ENCODE results near the gene EPS8L3.
"Not testable (repeated sequence)": the region's sequence is repeated elsewhere in the genome, so short reads cannot be mapped to it uniquely, and the experiment has no call there.

EPS8L3 gene

DNA sequence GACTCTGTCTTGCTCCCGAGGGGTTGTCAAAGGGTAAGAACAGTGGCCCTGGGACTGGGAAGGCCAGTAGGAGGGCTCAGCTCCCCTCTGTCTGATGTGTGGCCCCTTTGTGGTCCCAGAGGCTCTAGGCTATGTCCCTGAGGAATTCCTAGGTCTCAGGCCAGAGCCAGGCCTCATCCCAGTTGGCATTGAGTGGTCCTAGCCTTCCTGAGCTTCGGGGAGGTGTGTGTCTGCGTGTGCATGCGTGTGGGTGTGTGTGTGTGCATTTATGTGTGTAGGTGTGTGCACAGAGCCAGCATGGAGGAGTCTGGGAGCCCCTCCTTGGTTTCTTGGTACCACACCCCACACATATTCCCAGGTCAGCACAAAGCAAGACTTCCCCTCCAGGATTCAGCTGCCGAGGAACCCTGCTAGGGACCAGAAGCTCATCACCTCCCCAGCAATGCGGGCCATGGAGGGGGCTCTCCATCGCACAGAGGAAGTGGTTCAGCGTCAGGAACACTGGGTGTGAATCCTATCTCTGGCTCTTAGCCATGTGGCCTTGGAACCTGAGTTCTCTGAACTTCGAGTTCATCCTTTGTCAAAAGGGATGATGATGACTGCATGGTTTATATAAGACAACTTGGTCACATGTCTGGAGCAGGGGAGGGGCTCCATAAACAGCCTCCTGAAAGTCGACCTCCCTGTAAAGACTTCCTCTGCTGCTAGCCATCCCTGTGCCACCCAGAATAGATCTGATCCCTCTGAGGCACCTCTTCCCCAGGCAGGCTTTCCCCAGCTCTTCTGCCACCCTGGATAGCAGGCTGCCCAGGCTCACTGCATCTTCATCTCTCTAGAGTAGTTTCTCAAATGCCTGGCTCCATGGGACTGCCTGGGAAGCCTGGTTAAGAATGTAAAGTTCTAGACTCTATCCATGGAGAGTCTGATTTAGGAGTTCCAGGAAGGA is 8.3 kb upstream of the EPS8L3 start:
- H3K9me3 ChIP-seq (replicated peaks in 1 of 11), result no peaks in the 10 kb centered on the region
- H4K20me1 ChIP-seq, result no peaks in the 10 kb centered on the region
- H3K4me3 ChIP-seq, result no peak overlapping the region
- peaks cover 15 to 35% (median 26%) of the 10 kb centered on the region in 10 experiments for H3K4me1 ChIP-seq
- H3K36me3 ChIP-seq, result no peaks in the 10 kb centered on the region
- no peak for TF ChIP-seq Cebpa-rat (IDR thresholded peaks at IDR 0.05)
- H3K27ac ChIP-seq, result 0 out of 22 replicates have a peak overlapping the region, but pooled peaks of 1 of the 11 experiments have one; percentile 23
- H3K9ac ChIP-seq, result peak overlapping the region in 2 of 11 experiments; percentile 4 to 38; a peak in 2 of 22 replicates
- no peaks in the 10 kb centered on the region for H3K27me3 ChIP-seq
- H3K4me2 ChIP-seq, result peak overlapping the region; percentile 2 to 48 (median 35); a peak in 18 of 22 replicates

DNA sequence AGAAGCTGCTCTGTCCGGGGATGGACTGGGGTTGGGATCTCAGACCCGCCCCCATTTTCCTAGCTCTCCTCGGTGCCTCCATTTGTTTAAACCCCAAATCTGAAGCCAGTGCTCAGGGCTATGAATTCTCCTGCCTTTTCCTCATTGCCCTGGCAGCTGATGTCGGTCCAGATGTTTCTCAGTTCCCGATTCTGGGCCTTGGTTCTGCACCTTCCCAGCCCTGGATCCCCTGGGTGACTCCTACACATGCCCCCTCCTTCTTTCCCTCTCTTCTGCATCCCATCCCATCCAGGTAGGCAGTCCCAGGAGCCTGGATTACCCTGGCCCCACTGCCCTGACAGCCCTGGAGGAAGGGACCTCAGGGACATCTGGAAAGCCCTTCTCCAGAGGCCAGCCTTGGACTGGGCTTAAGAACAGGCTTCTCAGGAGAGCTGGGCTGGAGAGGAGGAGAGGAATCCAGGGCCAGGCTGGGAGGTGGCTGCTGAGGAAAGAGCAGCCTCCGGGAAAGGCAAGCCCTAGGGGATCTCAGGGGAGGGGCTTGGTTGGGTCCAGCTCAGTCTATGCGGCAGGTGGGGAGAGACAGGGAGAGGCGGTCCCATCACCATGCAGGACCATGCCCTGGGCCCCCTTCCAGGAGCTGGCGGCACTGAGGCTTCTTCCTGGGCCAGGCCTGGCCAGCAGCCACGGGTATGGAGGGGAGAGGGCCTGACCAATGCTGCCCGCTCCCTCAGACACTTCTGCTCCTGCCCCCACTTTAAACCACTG is 6.8 kb upstream of the EPS8L3 start:
- H3K27me3 ChIP-seq, result no peaks in the 10 kb centered on the region
- H3K27ac ChIP-seq, result no peak overlapping the region
- TF ChIP-seq Cebpa-rat (IDR thresholded peaks at IDR 0.05), result no peak
- no peak overlapping the region for H3K4me2 ChIP-seq
- H3K36me3 ChIP-seq, result no peaks in the 10 kb centered on the region
- H4K20me1 ChIP-seq, result no peaks in the 10 kb centered on the region
- H3K4me3 ChIP-seq, result no peak overlapping the region
- H3K9ac ChIP-seq, result no peak overlapping the region
- no peaks in the 10 kb centered on the region for H3K9me3 ChIP-seq (replicated peaks in 1 of 11)
- peaks cover 15 to 34% (median 23%) of the 10 kb centered on the region in 10 experiments for H3K4me1 ChIP-seq

DNA sequence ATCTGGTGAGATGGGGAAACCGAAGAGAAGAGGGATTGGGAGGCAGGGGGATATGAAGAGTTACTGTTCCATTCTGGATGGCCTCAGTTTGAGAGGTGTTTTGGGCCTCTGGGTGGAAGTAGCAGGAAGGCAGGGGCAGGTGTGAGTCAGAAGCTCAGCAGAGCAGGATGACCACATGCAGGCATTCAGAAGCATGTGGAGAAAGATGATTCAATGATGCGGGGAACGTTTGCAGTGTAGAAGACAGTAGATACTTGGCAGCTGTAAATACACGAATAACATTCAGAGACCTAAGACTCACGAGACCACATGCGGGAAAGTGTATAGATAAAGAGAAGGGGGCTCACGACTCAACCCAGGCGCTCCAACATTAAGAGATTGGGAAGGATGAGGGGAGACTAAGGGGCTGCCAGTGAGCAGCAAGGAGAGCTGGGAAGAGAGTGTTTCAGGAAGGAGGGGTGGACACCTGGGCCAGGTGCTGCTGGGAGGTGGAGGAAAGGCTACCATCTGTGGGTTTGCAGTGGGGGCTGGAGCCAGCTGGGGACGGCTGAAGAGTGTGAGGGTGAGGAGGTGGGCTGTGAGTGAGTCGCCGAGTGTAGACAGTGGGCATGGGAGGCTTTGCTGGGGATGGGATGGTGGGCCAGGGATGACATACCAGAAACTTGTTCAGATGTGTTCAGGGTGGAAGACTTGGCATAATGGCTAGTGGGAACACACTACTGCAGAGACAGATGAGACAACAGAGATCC is 5.8 kb upstream of the EPS8L3 start:
- Histone ChIP-seq H3K9me3 (replicated peaks in 1 of 11) (no peaks in the 10 kb centered on the region), H3K4me3 (no peak overlapping the region)

DNA sequence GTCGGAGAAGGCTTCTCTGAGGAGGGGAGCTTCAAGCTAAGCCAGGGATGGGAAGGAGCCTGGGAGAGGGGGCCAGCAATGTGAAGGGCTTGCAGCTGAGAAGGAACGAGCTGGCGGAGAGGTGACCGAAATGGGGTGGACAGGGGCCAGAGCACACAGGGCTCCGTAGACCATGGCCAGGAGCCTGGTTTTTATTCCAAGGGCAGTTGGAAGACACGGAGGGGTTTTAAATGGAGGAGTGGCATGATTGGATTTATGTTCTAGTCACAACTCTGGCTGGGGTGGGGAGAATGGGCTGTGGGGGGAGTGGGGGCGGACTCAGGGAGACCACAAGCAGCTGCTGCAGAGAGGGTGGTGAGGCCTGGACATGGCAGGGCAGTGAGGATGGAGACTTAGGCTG is 5.1 kb upstream of the EPS8L3 start:
- no peaks in the 10 kb centered on the region for H3K27me3 ChIP-seq
- H3K9ac ChIP-seq, result no peak overlapping the region
- TF ChIP-seq Cebpa-rat (IDR thresholded peaks at IDR 0.05), result no peak
- H3K36me3 ChIP-seq, result no peaks in the 10 kb centered on the region
- H3K4me2 ChIP-seq, result no peak overlapping the region
- no peak overlapping the region for H3K27ac ChIP-seq
- no peaks in the 10 kb centered on the region for H4K20me1 ChIP-seq
- no peak overlapping the region for H3K4me3 ChIP-seq
- no peaks in the 10 kb centered on the region for H3K9me3 ChIP-seq (replicated peaks in 1 of 11)
- peaks cover 17 to 29% (median 22%) of the 10 kb centered on the region in 10 experiments for H3K4me1 ChIP-seq

More for the DNA sequence above, 5.8 kb upstream of the EPS8L3 start:
- TF ChIP-seq Cebpa-rat (IDR thresholded peaks at IDR 0.05), result no peak
- no peaks in the 10 kb centered on the region for H3K36me3 ChIP-seq
- no peak overlapping the region for H3K9ac ChIP-seq
- H4K20me1 ChIP-seq, result no peaks in the 10 kb centered on the region
- peaks cover 16 to 33% (median 23%) of the 10 kb centered on the region in 10 experiments for H3K4me1 ChIP-seq
- no peaks in the 10 kb centered on the region for H3K27me3 ChIP-seq
- no peak overlapping the region for H3K4me2 ChIP-seq
- no peak overlapping the region for H3K27ac ChIP-seq

DNA sequence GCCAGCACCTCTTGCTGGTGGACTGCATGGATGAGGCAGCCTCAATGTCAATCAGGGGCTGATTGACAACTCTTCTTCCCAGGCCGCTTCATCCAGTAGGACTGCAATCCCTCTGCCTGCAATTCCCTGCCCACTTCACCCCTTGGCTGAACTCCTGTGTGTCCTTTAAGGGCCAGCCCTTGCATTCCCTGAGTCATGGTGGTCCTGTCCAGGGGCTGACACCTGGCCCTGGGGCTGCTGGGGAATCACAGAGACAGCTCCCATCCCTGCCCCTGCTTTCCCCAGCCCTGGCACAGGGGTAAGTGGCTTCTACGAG is 4.6 kb upstream of the EPS8L3 start:
- Histone ChIP-seq H4K20me1 (no peaks in the 10 kb centered on the region), H3K36me3 (no peaks in the 10 kb centered on the region), H3K9ac (no peak overlapping the region), H3K9me3 (replicated peaks in 1 of 11) (no peaks in the 10 kb centered on the region), H3K4me1 (peaks cover 18 to 33% (median 24%) of the 10 kb centered on the region in 10 experiments), H3K4me2 (no peak overlapping the region), H3K27me3 (no peaks in the 10 kb centered on the region), H3K27ac (no peak overlapping the region), H3K4me3 (no peak overlapping the region)
- TF ChIP-seq Cebpa-rat (IDR thresholded peaks at IDR 0.05), result no peak

DNA sequence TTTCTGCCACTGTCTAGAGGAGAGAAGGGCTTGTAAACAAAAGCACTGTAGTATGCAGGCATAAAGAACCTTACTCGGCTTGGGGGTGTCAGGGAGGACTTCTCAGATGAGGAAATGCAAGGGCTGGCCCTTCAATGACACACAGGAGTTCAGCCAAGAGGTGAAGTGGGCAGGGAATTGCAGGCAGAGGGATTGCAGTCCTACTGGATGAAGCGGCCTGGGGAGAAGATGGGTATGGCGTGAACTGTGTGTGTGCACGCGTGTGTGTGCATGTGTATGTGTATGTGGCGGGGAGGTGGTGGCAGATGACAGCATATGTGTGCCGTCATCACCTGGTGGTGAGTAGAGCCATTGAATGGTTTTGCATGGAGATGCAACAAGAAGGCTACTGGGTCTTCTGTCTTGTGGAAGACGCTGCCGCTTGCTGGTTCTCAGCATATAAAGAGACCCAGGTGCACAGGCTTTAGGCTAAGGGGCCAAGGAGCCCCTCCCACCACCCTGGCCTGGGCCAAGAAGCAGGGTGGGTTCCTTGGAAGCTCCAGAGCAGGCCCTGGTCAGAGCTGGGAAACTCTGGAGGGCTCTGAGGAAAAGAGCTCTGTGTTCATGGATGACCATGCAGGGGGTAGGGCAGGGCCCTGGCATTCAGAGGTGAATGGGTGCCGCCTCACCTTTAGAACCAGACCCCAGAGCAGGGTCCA is 4.1 kb upstream of the EPS8L3 start:
- Histone ChIP-seq H3K4me2 (no peak overlapping the region), H3K27me3 (no peaks in the 10 kb centered on the region), H3K36me3 (no peaks in the 10 kb centered on the region), H3K27ac (no peak overlapping the region), H4K20me1 (no peaks in the 10 kb centered on the region), H3K4me3 (no peak overlapping the region), H3K4me1 (peaks cover 23 to 38% (median 27%) of the 10 kb centered on the region in 10 experiments), H3K9ac (no peak overlapping the region), H3K9me3 (replicated peaks in 1 of 11) (no peaks in the 10 kb centered on the region)
- no peak for TF ChIP-seq Cebpa-rat (IDR thresholded peaks at IDR 0.05)

DNA sequence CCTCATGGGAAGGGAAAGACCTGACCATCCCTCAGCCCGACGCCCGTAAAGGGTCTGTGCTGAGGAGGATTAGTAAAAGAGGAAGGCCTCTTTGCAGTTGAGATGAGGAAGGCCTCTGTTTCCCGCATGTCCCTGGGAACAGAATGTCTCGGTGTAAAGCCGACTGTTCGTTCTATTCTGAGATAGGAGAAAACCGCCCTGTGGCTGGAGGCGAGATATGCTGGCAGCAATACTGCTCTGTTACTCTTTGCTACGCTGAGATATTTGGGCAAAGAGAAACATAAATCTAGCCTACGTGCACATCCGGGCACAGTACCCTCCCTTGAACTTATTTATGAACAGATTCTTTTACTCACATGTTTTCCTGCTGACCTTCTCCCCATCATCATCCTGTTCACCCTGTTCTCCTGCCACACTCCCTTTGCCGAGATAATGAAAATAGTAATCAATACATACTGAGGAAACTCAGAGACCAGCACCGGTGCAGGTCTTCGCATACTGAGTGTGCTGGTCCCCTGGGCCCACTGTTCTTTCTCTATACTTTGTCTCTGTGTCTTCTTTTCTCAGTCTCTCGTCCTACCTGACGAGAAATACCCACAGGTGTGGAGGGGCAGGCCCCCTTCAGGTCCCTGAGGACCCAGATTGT is 3.4 kb upstream of the EPS8L3 start:
- H4K20me1 ChIP-seq; H3K9me3 ChIP-seq (replicated peaks in 1 of 11); H3K27ac ChIP-seq; H3K4me2 ChIP-seq; H3K27me3 ChIP-seq; H3K36me3 ChIP-seq; H3K9ac ChIP-seq; H3K4me3 ChIP-seq: not testable (repeated sequence)
- H3K4me1 ChIP-seq, result peaks cover 16 to 38% (median 26%) of the 10 kb centered on the region in 10 experiments

DNA sequence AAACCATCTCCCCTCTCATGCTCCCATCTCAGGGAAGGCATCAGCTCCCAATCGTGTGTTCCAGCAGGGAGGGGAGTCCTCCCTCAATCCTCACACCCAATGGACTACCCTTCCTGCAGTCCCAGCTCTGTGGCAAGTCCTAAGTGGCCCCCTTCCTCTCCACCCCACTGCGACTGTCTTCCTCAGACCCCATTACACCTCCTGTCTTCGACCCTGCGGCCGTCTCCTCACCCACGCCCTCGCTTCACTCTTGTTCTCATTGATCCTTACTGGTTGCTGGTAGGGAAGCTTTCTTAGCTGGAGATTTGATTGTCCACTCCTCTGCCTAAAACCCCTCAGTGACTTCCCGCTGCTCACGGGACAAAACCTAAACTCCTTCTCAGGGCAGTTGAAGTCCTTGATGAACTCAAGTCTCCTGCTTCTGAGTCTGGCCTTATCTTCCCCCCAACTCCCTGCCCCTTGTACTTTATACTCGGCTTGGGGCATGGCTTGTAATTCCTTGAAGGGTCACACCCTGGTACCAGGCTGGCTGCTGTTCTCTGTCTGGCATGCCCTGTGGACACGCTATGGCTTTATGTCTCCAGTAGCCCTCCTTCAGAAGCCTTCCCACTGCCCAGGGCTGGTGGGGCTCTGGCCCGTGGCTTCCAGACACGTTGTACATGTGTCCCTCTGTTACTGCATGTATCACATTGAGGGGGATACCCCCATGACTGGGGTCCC is 2.3 kb upstream of the EPS8L3 start:
- Histone ChIP-seq H3K9me3 (replicated peaks in 1 of 11) (no peaks in the 10 kb centered on the region), H3K27me3 (no peaks in the 10 kb centered on the region), H4K20me1 (no peaks in the 10 kb centered on the region), H3K4me1 (peaks cover 6 to 33% (median 19%) of the 10 kb centered on the region in 10 experiments; a peak in 19 of 20 replicates), H3K4me2 (no peak overlapping the region; a peak in 1 of 22 replicates), H3K9ac (no peak overlapping the region), H3K27ac (no peak overlapping the region), H3K36me3 (no peaks in the 10 kb centered on the region), H3K4me3 (no peak overlapping the region)
- TF ChIP-seq Cebpa-rat (IDR thresholded peaks at IDR 0.05), result no peak
